ENCODE results near the gene ATP10A.

- TF ChIP-seq, protein P1, sequence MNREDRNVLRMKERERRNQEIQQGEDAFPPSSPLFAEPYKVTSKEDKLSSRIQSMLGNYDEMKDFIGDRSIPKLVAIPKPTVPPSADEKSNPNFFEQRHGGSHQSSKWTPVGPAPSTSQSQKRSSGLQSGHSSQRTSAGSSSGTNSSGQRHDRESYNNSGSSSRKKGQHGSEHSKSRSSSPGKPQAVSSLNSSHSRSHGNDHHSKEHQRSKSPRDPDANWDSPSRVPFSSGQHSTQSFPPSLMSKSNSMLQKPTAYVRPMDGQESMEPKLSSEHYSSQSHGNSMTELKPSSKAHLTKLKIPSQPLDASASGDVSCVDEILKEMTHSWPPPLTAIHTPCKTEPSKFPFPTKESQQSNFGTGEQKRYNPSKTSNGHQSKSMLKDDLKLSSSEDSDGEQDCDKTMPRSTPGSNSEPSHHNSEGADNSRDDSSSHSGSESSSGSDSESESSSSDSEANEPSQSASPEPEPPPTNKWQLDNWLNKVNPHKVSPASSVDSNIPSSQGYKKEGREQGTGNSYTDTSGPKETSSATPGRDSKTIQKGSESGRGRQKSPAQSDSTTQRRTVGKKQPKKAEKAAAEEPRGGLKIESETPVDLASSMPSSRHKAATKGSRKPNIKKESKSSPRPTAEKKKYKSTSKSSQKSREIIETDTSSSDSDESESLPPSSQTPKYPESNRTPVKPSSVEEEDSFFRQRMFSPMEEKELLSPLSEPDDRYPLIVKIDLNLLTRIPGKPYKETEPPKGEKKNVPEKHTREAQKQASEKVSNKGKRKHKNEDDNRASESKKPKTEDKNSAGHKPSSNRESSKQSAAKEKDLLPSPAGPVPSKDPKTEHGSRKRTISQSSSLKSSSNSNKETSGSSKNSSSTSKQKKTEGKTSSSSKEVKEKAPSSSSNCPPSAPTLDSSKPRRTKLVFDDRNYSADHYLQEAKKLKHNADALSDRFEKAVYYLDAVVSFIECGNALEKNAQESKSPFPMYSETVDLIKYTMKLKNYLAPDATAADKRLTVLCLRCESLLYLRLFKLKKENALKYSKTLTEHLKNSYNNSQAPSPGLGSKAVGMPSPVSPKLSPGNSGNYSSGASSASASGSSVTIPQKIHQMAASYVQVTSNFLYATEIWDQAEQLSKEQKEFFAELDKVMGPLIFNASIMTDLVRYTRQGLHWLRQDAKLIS (CRISPR knock-in tag; IDR thresholded peaks at IDR 0.05; ENCODE audit: borderline replicate concordance) = no peak
- TF ChIP-seq CREM (CRISPR knock-in tag; IDR thresholded peaks at IDR 0.05) = no peak
Observed at GRCh38 chr15:25852027-25852426, 11.1 kb downstream of the ATP10A start.

Measured in WTC11 (cell line).